GM21515 (cell line): ENCODE data around the gene TTC6.

ENCODE experiments used
- ATAC-seq: cut with Tn5 transposase; IDR thresholded peaks from one replicate; pipeline ENCODE4 v1.9.1; 2021; ENCODE audit not compliant: unreplicated experiment

TTC6 gene

DNA sequence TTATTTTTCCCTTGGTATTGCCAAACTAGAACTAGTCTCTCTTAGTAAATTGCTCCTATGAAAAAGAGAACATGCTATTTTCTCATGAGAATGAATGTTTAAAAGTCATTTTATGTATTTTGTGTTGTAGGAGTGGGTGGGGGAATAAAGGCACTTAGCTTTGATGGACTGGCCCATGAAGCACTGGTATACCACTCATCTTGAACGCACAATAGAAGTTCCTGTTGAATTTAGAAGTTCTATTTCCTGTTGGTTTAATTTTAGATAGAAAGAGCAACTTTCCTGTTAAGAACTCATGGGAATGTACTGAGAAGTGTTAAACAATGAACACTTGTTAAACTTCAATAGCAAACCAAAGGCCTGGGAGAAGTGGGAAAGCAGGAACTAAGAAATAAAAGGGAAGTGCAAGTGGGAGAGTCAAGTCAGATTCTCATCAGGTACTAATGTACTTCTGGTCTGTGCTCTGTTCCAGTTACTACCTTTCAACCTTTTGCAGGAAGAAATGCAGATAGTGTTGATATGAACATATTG lies 23.1 kb downstream of the TTC6 start:
- no peak for ATAC-seq

GRCh38 chr14:37620856-37621255 lies 25.4 kb downstream of the TTC6 start:
- ATAC-seq = no peak

- ATAC-seq = no peak
Observed at GRCh38 chr14:37622231-37622923, 26.9 kb downstream of the TTC6 start.

DNA sequence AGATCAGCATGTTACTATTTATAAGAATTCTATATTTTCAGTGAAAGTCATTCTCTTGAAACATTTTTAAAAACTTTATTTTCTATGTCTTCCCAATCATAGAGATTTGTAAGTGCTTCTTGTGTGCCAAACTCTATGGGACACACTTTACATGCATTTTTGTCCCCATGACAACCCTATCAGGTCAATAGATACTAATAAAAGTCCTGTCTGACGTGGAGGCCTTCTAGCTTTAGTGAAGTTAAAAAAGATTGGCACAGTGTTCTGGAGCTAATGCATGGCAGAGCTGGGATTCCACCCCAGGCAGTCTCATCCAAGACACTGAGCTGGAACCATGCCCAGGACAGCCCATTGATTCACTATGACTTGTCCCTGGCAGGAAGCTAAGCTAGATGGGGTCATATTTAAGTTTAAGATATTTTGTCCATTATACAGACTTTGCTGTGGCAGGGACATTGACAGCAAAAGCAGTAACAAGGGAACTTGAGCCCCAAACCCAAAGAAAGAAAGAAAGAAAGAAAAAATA lies 28.1 kb downstream of the TTC6 start:
- no peak for ATAC-seq

DNA sequence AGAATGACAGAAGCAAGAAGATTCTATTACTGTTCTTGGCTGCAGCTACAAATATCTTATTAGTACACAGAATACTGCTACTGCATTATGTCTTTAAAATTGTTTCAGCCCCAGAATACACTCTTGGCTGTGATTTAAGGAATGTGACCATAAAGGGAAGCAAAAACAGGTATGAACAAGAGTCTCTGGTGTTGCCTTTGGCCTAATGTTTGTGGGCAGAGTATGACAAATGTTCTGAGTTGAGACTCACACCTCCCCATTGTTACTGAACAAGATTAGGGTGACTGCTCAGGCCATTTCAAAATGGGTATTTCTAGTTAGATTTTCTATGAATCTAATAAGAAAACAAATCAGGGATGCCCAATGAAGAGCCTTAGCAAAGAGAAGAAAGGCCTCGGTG lies 28.5 kb downstream of the TTC6 start:
- ATAC-seq = no peak

- no peak for ATAC-seq
Observed at GRCh38 chr14:37625597-37626595, 30.5 kb downstream of the TTC6 start.

DNA sequence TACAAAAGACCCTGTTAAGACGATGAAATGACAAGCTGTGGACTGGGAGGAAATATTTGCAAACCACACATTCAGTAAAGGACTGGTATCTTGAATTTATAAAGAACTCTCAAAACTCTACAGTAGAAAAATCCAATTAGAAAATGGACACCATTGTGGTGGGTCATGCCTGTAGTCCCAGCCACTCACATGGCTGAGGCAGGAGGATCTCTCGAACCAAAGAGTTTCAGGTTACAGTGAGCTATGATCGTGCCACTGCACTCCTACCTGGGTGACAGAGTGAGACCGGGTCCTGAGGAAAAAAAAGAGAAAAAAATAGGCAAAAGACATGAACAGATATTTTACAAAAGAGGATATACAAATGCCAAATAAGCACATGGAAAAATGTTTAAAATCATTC lies 41.9 kb downstream of the TTC6 start:
- ATAC-seq = no peak

- no peak for ATAC-seq
Observed at GRCh38 chr14:37638599-37638998, 43.2 kb downstream of the TTC6 start.

DNA sequence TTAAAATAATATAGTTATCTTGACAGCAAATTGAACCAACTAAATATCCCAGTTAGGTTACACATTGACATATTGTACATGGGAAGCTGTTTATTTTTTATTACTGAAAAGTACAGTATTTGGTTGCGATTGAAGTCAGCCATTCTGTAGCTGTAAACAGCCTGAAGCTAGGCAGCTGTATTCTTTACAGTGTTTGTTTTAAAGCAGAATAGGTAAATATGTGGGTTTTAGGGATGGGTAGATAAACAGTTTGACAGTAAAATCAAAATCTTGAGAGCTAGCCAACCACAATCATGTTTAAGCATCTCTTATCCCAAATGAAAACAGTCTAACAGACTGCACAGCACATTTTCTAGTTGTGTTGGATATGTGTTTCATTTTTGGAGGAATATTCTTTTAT lies 45.7 kb downstream of the TTC6 start:
- no peak for ATAC-seq

DNA sequence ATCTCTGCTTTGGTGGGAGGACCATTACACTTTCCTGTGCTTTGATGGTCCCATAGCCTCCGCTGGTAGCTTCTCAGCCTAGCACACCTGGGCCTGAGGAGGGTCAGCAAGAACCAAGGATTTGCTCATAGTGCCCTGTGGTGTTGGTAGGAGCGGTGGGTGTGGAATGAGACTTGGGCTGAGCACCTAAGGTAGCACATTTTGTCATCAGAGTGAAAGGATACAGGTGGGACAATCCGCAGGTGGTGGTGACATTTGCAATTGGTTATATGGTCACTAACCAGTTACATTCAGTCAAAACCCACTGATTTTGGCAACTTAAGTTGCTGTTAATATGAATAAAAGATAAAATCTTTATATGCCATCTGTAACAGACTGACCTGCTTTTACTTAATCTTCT lies 46.7 kb downstream of the TTC6 start:
- ATAC-seq = no peak

- no peak for ATAC-seq
Observed at GRCh38 chr14:37643701-37644100, 48.3 kb downstream of the TTC6 start.
